ENCODE data around the gene FASLG.
"Not testable (repeated sequence)": the region's sequence is repeated elsewhere in the genome, so short reads cannot be mapped to it uniquely, and the experiment has no call there.

Gene FASLG

GRCh38 chr1:172658871-172659453 lies at the start of gene FASLG:
FASLG (plus strand) TSS chr1:172659103; CDS start chr1:172659202, 99 bp downstream.
- H3K4me3 ChIP-seq (ENCODE audit: low read depth in 1 of 2, low read length in 2 of 2) = no peak within 1 kb of the TSS
- H3K4me1 ChIP-seq (ENCODE audit: insufficient read depth, low read length) = no peaks in the 10 kb centered on the region
- no peaks in the 10 kb centered on the region for H3K36me3 ChIP-seq (ENCODE audit: insufficient read depth, low read length)
- H3K9me3 ChIP-seq (ENCODE audit: low read length) = no peaks in the 10 kb centered on the region
- no peak within 1 kb of the TSS for H3K27ac ChIP-seq (ENCODE audit: low read depth, low read length)
- H3K9ac ChIP-seq (ENCODE audit: low read length) = no peak within 1 kb of the TSS
- no peaks in the 10 kb centered on the region for H3K27me3 ChIP-seq (ENCODE audit: control insufficient read depth in 1 of 2, insufficient read depth in 2 of 2, low read length in 2 of 2)

GRCh38 chr1:172609528-172609927 lies 49.4 kb upstream of the FASLG start:
- no peak overlapping the region for H3K27ac ChIP-seq (ENCODE audit: low read depth, low read length)
- no peak overlapping the region for H3K9ac ChIP-seq (ENCODE audit: low read length)
- no peaks in the 10 kb centered on the region for H3K9me3 ChIP-seq (ENCODE audit: low read length)
- no peak overlapping the region for H3K4me3 ChIP-seq (ENCODE audit: low read depth in 1 of 2, low read length in 2 of 2)
- H3K4me1 ChIP-seq (ENCODE audit: insufficient read depth, low read length) = no peaks in the 10 kb centered on the region
- H3K36me3 ChIP-seq (ENCODE audit: insufficient read depth, low read length) = peaks cover 15% of the 10 kb centered on the region
- no peaks in the 10 kb centered on the region for H3K27me3 ChIP-seq (ENCODE audit: control insufficient read depth in 1 of 2, insufficient read depth in 2 of 2, low read length in 2 of 2)

GRCh38 chr1:172612478-172612877 lies 46.4 kb upstream of the FASLG start:
- Histone ChIP-seq H3K4me1 (ENCODE audit: insufficient read depth, low read length) (no peaks in the 10 kb centered on the region), H3K9me3 (ENCODE audit: low read length) (no peaks in the 10 kb centered on the region), H3K9ac (ENCODE audit: low read length) (no peak overlapping the region), H3K4me3 (ENCODE audit: low read depth in 1 of 2, low read length in 2 of 2) (no peak overlapping the region), H3K27ac (ENCODE audit: low read depth, low read length) (no peak overlapping the region), H3K27me3 (ENCODE audit: control insufficient read depth in 1 of 2, insufficient read depth in 2 of 2, low read length in 2 of 2) (no peaks in the 10 kb centered on the region), H3K36me3 (ENCODE audit: insufficient read depth, low read length) (peaks cover 15% of the 10 kb centered on the region)

- Histone ChIP-seq H3K9me3 (ENCODE audit: low read length) (no peaks in the 10 kb centered on the region), H3K9ac (ENCODE audit: low read length) (no peak overlapping the region), H3K36me3 (ENCODE audit: insufficient read depth, low read length) (peaks cover 15% of the 10 kb centered on the region), H3K27me3 (ENCODE audit: control insufficient read depth in 1 of 2, insufficient read depth in 2 of 2, low read length in 2 of 2) (no peaks in the 10 kb centered on the region), H3K4me3 (ENCODE audit: low read depth in 1 of 2, low read length in 2 of 2) (no peak overlapping the region), H3K4me1 (ENCODE audit: insufficient read depth, low read length) (no peaks in the 10 kb centered on the region), H3K27ac (ENCODE audit: low read depth, low read length) (no peak overlapping the region)
Observed at GRCh38 chr1:172613294-172613693, 45.6 kb upstream of the FASLG start.

- Histone ChIP-seq H3K27ac (ENCODE audit: low read depth, low read length) (no peak overlapping the region), H3K9me3 (ENCODE audit: low read length) (no peaks in the 10 kb centered on the region), H3K9ac (ENCODE audit: low read length) (no peak overlapping the region), H3K4me3 (ENCODE audit: low read depth in 1 of 2, low read length in 2 of 2) (no peak overlapping the region), H3K4me1 (ENCODE audit: insufficient read depth, low read length) (no peaks in the 10 kb centered on the region), H3K36me3 (ENCODE audit: insufficient read depth, low read length) (no peaks in the 10 kb centered on the region), H3K27me3 (ENCODE audit: control insufficient read depth in 1 of 2, insufficient read depth in 2 of 2, low read length in 2 of 2) (no peaks in the 10 kb centered on the region)
Observed at GRCh38 chr1:172616195-172616594, 42.7 kb upstream of the FASLG start.

GRCh38 chr1:172616636-172617035 lies 42.3 kb upstream of the FASLG start:
- H3K9me3 ChIP-seq (ENCODE audit: low read length) = no peaks in the 10 kb centered on the region
- H3K9ac ChIP-seq (ENCODE audit: low read length) = no peak overlapping the region
- H3K4me1 ChIP-seq (ENCODE audit: insufficient read depth, low read length) = no peaks in the 10 kb centered on the region
- no peaks in the 10 kb centered on the region for H3K36me3 ChIP-seq (ENCODE audit: insufficient read depth, low read length)
- no peak overlapping the region for H3K27ac ChIP-seq (ENCODE audit: low read depth, low read length)
- no peaks in the 10 kb centered on the region for H3K27me3 ChIP-seq (ENCODE audit: control insufficient read depth in 1 of 2, insufficient read depth in 2 of 2, low read length in 2 of 2)
- no peak overlapping the region for H3K4me3 ChIP-seq (ENCODE audit: low read depth in 1 of 2, low read length in 2 of 2)

- H3K36me3 ChIP-seq (ENCODE audit: insufficient read depth, low read length); H3K9me3 ChIP-seq (ENCODE audit: low read length); H3K9ac ChIP-seq (ENCODE audit: low read length); H3K4me1 ChIP-seq (ENCODE audit: insufficient read depth, low read length); H3K4me3 ChIP-seq (ENCODE audit: low read depth in 1 of 2, low read length in 2 of 2); H3K27me3 ChIP-seq (ENCODE audit: control insufficient read depth in 1 of 2, insufficient read depth in 2 of 2, low read length in 2 of 2); H3K27ac ChIP-seq (ENCODE audit: low read depth, low read length): not testable (repeated sequence)
Observed at GRCh38 chr1:172620603-172621002, 38.3 kb upstream of the FASLG start.

- Histone ChIP-seq H3K9me3 (ENCODE audit: low read length) (no peaks in the 10 kb centered on the region), H3K27me3 (ENCODE audit: control insufficient read depth in 1 of 2, insufficient read depth in 2 of 2, low read length in 2 of 2) (no peaks in the 10 kb centered on the region), H3K36me3 (ENCODE audit: insufficient read depth, low read length) (no peaks in the 10 kb centered on the region), H3K4me3 (ENCODE audit: low read depth in 1 of 2, low read length in 2 of 2) (no peak overlapping the region), H3K27ac (ENCODE audit: low read depth, low read length) (no peak overlapping the region), H3K9ac (ENCODE audit: low read length) (no peak overlapping the region), H3K4me1 (ENCODE audit: insufficient read depth, low read length) (no peaks in the 10 kb centered on the region)
Observed at GRCh38 chr1:172622541-172622940, 36.4 kb upstream of the FASLG start.

- no peak overlapping the region for H3K9ac ChIP-seq (ENCODE audit: low read length)
- no peaks in the 10 kb centered on the region for H3K4me1 ChIP-seq (ENCODE audit: insufficient read depth, low read length)
- H3K27me3 ChIP-seq (ENCODE audit: control insufficient read depth in 1 of 2, insufficient read depth in 2 of 2, low read length in 2 of 2) = no peaks in the 10 kb centered on the region
- no peaks in the 10 kb centered on the region for H3K36me3 ChIP-seq (ENCODE audit: insufficient read depth, low read length)
- H3K4me3 ChIP-seq (ENCODE audit: low read depth in 1 of 2, low read length in 2 of 2) = no peak overlapping the region
- no peaks in the 10 kb centered on the region for H3K9me3 ChIP-seq (ENCODE audit: low read length)
- no peak overlapping the region for H3K27ac ChIP-seq (ENCODE audit: low read depth, low read length)
Observed at GRCh38 chr1:172623748-172624147, 35.2 kb upstream of the FASLG start.

- Histone ChIP-seq H3K4me1 (ENCODE audit: insufficient read depth, low read length) (no peaks in the 10 kb centered on the region), H3K27ac (ENCODE audit: low read depth, low read length) (no peak overlapping the region), H3K36me3 (ENCODE audit: insufficient read depth, low read length) (no peaks in the 10 kb centered on the region), H3K4me3 (ENCODE audit: low read depth in 1 of 2, low read length in 2 of 2) (no peak overlapping the region), H3K9me3 (ENCODE audit: low read length) (no peaks in the 10 kb centered on the region), H3K9ac (ENCODE audit: low read length) (no peak overlapping the region), H3K27me3 (ENCODE audit: control insufficient read depth in 1 of 2, insufficient read depth in 2 of 2, low read length in 2 of 2) (no peaks in the 10 kb centered on the region)
Observed at GRCh38 chr1:172626845-172627244, 32.1 kb upstream of the FASLG start.

- no peaks in the 10 kb centered on the region for H3K27me3 ChIP-seq (ENCODE audit: control insufficient read depth in 1 of 2, insufficient read depth in 2 of 2, low read length in 2 of 2)
- H3K36me3 ChIP-seq (ENCODE audit: insufficient read depth, low read length) = no peaks in the 10 kb centered on the region
- H3K9ac ChIP-seq (ENCODE audit: low read length) = no peak overlapping the region
- H3K4me3 ChIP-seq (ENCODE audit: low read depth in 1 of 2, low read length in 2 of 2) = no peak overlapping the region
- no peaks in the 10 kb centered on the region for H3K4me1 ChIP-seq (ENCODE audit: insufficient read depth, low read length)
- no peak overlapping the region for H3K27ac ChIP-seq (ENCODE audit: low read depth, low read length)
- H3K9me3 ChIP-seq (ENCODE audit: low read length) = peaks cover 4% of the 10 kb centered on the region
Observed at GRCh38 chr1:172627702-172628101, 31.2 kb upstream of the FASLG start.

- no peak overlapping the region for H3K9ac ChIP-seq (ENCODE audit: low read length)
- no peak overlapping the region for H3K4me3 ChIP-seq (ENCODE audit: low read depth in 1 of 2, low read length in 2 of 2)
- no peaks in the 10 kb centered on the region for H3K36me3 ChIP-seq (ENCODE audit: insufficient read depth, low read length)
- no peaks in the 10 kb centered on the region for H3K4me1 ChIP-seq (ENCODE audit: insufficient read depth, low read length)
- H3K9me3 ChIP-seq (ENCODE audit: low read length) = peaks cover 4% of the 10 kb centered on the region
- H3K27me3 ChIP-seq (ENCODE audit: control insufficient read depth in 1 of 2, insufficient read depth in 2 of 2, low read length in 2 of 2) = no peaks in the 10 kb centered on the region
- H3K27ac ChIP-seq (ENCODE audit: low read depth, low read length) = no peak overlapping the region
Observed at GRCh38 chr1:172628401-172628800, 30.5 kb upstream of the FASLG start.

Data from muscle layer of colon (tissue), 2 donors.